AML-193 (cell line): Measurements from ENCODE around the gene PTPN12.
"Not testable (repeated sequence)": the region's sequence is repeated elsewhere in the genome, so short reads cannot be mapped to it uniquely, and the experiment has no call there.

Experiments
- DNase-seq, 2 experiments: peaks; one replicate each; lab custom pipeline; 2025; lab: John Stamatoyannopoulos, UW

Gene PTPN12

GRCh38 chr7:77537136-77537777, at the start of gene PTPN12:
Gene PTPN12, plus strand, starts transcription at chr7:77537295. Its CDS starts 252 bp downstream, at chr7:77537547.
- DNase-seq: peak; percentile 80 to 85

- no peak for DNase-seq
Observed at GRCh38 chr7:77488986-77489385, 48.1 kb upstream of the PTPN12 start.

DNA sequence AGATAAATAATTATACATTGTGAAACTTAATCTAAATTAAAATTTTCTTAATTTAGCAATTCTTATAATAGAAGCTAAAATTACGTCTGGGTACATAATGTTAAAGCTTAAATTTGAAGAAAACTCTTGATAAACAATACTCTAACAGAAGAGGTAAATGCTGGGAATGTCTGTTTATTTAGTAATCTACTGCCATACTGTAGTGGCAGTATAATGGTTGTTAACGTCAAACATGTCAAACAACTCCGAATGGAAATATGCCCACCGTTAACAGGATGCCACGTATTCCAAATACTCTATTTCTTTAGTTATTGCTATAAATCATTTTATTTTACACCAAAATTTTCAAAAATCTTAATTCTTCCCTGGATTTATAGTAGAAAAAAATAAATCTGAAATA, 40.0 kb upstream of the PTPN12 start:
- no peak for DNase-seq

- no peak for DNase-seq
Observed at GRCh38 chr7:77498659-77499379, 38.3 kb upstream of the PTPN12 start.

DNA sequence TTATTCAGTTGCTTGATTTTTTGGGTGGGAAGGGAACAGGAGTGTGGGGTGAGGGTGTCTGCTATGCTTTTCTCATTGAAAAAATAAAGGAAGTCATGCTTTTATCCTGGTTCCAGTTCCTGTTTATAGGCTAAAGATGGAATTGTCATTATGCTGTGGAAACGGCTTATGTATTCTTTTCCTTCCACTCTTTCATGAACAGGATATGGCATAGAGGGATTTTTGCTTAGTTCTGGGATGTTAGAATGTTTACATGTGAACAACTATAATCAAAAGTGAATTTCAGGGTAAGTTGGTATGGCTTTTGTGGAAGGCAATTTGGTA, 35.9 kb upstream of the PTPN12 start:
- peak in 1 of 2 experiments; percentile 5 for DNase-seq

DNA sequence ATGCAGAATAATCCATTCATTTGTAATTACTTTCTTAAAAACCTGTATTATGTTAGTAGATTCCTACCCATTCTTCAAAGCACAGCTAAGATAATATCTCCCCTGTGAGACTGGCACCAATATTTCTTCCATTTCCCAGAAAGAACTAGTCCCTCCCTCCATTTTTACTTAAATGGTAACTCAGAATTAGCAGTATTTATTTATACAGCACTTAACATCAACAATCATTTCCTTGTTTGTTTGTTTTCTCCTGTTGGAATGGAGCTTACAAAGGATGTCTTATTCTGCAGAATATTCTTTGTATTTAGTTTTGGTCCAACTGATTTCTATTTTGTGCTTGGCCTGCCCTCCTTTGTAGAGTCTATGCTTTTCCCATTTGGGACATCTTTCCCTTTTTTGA, 32.1 kb upstream of the PTPN12 start:
- no peak for DNase-seq

DNA sequence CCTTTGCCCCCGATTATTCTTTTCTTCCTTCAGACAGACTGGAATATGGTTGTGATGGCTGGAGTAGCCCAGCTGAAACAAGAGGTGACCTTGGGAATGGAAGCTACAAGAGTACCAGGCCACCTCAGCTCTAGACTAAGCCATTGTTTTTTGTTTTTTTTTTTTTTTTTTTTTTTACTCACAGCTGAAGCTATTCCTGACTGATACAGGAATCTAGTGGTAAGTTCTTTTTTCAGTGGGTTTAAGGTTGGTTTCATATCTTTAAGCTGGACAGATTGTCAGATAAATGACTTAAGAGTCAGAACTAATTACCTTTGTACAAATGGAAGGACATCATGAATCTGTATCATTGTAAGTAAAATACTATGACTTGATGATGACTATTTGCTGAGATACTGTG, 30.2 kb upstream of the PTPN12 start:
- no peak for DNase-seq

- DNase-seq: not testable (repeated sequence)
Observed at GRCh38 chr7:77513002-77513670, 24.0 kb upstream of the PTPN12 start.

DNA sequence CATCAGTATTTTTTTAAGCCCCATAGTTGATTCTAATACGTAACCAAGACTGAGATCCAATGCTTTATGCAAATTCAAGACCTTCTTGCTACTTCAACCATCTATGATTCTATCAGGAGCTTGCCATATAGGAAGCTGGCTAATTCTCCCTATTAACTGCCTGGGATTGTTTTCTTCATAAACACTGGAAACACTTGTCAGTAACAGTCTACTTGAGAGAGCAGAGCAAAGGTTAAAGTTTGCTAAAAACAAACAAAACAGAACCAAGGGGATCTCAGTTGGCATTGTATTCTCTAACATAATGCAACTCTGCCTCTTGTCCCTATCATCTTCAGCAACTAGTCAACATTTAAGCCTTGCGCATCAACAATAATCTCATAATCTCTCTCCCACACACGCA, 21.0 kb upstream of the PTPN12 start:
- DNase-seq: no peak

- DNase-seq: no peak
Observed at GRCh38 chr7:77520261-77520660, 16.8 kb upstream of the PTPN12 start.

DNA sequence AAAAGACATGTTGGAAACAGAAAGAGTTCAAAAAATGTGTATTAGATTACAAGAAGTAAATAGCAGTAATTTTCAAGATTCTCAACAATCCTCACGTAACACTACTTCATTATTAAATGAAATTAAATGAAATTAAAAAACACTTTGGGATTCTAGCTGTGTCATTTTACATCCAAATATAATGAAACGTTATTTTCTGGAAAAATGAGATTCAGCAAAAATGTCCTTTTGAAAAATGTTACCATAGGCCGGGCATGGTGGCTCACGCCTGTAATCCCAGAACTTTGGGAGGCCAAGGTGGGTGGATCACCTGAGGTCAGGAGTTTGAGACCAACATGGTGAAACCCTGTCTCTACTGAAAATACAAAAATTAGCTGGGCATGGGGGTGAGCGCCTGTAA, 15.6 kb upstream of the PTPN12 start:
- DNase-seq: not testable (repeated sequence)

GRCh38 chr7:77524731-77525130, 12.4 kb upstream of the PTPN12 start:
- DNase-seq: peak in 1 of 2 experiments; percentile 15

GRCh38 chr7:77525231-77525630, 11.9 kb upstream of the PTPN12 start:
- no peak for DNase-seq

GRCh38 chr7:77528368-77528767, 8.7 kb upstream of the PTPN12 start:
- DNase-seq: no peak

DNA sequence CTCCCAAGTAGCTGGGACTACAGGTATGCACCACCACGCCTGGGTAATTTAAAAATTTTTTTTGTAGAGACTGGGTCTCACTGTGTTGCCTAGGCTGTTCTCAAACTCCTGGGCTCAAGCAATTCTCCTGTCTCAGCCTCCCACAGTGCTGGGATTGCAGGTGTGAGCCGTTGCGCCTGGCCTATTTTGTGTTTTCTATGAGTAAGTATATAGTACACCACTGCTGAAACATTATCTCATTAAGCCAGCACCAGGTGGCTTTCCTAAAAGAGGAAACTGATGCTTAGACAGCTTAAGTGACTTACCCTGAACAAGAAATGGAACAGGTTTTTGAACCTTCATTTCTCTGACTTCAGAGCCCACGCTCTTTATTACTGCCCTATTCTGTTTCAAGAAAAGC, 7.8 kb upstream of the PTPN12 start:
- no peak for DNase-seq

DNA sequence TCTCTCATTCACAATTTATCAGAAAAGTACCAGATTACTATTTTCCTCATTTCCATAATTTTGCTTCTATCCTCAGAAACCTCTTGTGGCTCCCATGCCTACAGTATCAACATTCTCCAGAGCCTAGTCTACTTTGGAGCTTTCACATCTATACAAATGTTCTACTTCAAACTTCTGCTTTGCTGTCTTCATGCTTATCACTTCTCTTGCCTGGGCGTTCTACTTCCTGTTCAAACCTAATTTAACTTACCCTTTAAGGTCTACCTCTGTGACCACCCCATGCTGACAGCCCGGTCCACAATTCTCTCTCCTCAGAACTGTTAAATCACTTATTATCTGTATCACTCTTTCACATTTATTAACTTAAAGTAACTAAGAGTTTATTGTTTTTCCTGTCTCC, 6.1 kb upstream of the PTPN12 start:
- peak; percentile 23 to 40 for DNase-seq

DNA sequence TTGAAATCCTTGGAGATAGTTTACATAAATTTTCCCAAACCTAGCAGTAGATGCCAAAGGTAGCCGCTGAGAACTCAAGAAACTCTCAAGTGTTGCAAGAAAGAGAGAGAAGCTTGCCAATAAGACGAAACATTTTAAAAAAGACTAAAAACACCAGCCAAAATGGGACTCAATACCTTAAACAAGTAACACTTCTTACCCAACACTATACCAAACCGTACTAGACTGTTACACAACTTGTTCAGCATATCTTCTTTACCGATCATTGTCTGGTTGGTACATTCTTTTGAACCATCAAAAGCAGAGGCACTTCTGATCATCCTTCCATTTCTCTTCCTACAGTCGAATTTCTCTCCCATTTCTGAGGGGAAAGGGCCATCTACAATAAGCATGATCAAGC, 4.8 kb upstream of the PTPN12 start:
- peak; percentile 40 to 43 for DNase-seq

- not testable (repeated sequence) for DNase-seq
Observed at GRCh38 chr7:77532732-77533131, 4.4 kb upstream of the PTPN12 start.

- not testable (repeated sequence) for DNase-seq
Observed at GRCh38 chr7:77534046-77534445, 3.0 kb upstream of the PTPN12 start.

DNA sequence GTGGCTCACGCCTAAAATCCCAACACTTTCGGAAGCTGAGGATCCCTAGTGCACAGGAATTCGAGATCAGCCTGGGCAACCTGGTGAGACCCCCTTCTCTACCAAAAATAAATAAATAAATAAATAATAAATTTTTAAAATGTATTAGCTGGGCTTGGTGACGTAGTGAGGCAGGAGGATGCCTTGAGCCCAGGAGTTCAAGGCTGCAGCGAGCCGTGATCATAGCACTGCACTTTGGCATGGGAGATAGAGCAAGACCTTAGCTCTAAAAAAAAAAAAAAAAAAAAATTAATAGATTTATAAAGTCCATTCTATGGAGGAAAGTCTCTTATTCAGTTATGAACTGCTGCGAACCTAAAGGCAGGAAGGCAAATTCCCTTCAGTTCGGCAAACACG, 1.1 kb upstream of the PTPN12 start:
- DNase-seq: no peak

GRCh38 chr7:77536413-77537135, 521 bp upstream of the PTPN12 start:
- peak; percentile 82 to 86 for DNase-seq

- DNase-seq: no peak
Observed at GRCh38 chr7:77537778-77538280, 734 bp downstream of the PTPN12 start.
